ENCODE results near the gene USB1. TPM values are rescaled to one million over a fixed set of nuclear protein-coding genes. Genes with fewer than 3 reads are reported as not detected.

USB1 gene
- total RNA-seq, 3 donors from 2014 or later: 14.5 to 37.0 (median 26.4) TPM

DNA sequence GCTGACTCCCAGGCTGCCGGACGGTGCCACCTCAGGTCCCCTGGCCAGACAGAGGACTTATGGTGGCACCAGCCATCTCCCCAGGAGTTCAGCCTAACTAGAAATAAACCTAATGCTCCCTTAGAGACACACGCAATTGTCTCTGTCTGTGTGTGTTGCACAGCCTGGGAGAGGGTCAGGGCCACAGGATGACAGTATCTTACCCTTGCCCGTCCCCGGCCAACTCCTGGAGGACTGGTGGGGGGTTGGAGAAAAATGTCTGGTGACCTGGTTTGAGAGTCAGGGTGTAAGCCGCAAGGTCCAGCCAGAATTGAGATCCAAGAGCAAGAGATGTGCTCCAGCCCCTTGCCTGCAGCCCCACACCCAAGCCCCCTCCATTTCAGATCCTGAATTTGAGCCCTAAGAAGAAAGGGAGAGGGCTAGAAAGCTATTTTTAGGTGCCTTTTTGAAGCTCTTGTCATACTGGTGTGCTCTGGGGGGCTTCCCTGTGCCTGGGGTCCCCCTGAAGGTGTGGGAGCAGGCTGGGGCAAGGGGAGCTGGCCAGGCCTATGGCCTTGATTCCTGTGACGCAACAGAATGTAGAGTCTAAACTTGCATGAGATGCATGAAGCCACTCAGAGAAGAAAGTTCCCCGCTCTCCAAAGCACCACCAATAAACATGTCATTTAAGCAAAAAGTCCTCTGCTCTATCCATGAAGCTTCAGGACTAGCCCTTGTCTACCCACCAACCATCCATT, 13.6 kb upstream of the USB1 start:
- Histone ChIP-seq H3K9me3 (no peaks in the 10 kb centered on the region), H3K27ac (peak overlapping the region in 1 of 2 donors; percentile 69), H3K4me1 (peaks cover 0 to 4% of the 10 kb centered on the region in 2 donors), H3K27me3 (no peaks in the 10 kb centered on the region), H3K36me3 (no peaks in the 10 kb centered on the region), H3K4me3 (no peak overlapping the region)
- TF ChIP-seq POLR2A (IDR thresholded peaks at IDR 0.05): no peak
- TF ChIP-seq, protein P1, sequence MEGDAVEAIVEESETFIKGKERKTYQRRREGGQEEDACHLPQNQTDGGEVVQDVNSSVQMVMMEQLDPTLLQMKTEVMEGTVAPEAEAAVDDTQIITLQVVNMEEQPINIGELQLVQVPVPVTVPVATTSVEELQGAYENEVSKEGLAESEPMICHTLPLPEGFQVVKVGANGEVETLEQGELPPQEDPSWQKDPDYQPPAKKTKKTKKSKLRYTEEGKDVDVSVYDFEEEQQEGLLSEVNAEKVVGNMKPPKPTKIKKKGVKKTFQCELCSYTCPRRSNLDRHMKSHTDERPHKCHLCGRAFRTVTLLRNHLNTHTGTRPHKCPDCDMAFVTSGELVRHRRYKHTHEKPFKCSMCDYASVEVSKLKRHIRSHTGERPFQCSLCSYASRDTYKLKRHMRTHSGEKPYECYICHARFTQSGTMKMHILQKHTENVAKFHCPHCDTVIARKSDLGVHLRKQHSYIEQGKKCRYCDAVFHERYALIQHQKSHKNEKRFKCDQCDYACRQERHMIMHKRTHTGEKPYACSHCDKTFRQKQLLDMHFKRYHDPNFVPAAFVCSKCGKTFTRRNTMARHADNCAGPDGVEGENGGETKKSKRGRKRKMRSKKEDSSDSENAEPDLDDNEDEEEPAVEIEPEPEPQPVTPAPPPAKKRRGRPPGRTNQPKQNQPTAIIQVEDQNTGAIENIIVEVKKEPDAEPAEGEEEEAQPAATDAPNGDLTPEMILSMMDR (IDR thresholded peaks at IDR 0.05): no peak
- TF ChIP-seq POLR2AphosphoS5 (IDR thresholded peaks at IDR 0.05): no peak
- intact Hi-C loops (cut with DNase I; ENCODE audit: low total_unique reads): no loop called here
- no peak for DNase-seq (ENCODE audit: low spot score in 2 of 2)

DNA sequence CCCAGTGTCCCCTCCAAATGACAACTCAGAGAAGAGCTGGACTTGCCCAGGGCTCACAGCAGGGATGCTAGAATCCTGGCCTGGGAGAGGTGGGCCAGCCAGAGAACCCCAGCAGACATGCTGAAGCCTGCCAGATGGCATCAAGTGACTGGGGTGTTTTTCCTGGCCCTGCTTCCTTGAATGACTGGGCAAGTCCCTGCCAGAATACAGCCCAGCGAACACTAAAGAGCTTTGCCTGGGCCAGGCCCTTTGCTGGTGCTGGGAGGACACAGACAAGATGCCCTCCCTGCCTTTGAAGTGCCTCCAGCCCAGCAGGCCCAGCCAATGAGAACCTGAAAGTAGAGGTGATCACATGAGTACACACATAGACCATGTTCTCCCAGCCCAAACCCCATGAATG, 12.3 kb upstream of the USB1 start:
- Histone ChIP-seq H3K4me1 (peaks cover 0 to 10% of the 10 kb centered on the region in 2 donors), H3K4me3 (no peak overlapping the region), H3K9me3 (no peaks in the 10 kb centered on the region), H3K36me3 (no peaks in the 10 kb centered on the region), H3K27me3 (no peaks in the 10 kb centered on the region), H3K27ac (peak overlapping the region; percentile 68 to 69)
- DNase-seq (ENCODE audit: low spot score in 2 of 2): peak in 1 of 2 donors; percentile 86
- TF ChIP-seq POLR2A (IDR thresholded peaks at IDR 0.05): no peak
- TF ChIP-seq, protein P1 (IDR thresholded peaks at IDR 0.05): no peak
- no peak for TF ChIP-seq POLR2AphosphoS5 (IDR thresholded peaks at IDR 0.05)
- intact Hi-C loops (cut with DNase I; ENCODE audit: low total_unique reads): no loop called here

DNA sequence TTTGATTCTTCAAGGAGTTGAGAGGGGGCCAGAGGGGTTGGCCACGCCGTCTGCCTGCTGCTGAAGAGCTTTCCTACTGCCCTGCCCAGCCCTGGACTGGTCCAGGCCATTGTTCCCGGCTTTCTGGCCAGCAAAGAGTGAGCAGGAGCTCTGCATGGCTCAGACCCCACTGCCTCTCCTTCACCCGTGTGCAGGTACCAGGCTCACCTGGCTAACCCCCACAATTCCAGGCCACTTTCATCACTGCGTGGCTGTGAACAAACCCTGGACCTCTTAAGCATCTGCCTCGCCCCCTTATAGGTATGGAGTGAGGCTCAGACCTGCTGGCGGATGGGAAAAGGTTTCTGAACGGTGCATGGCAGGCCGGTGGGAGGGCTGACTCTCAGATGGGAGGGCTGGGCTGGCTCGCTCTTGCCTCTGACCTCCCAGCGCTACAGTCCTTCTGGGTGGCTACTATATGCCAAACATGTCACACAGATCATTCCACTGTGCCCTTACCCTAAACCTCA, 9.6 kb upstream of the USB1 start:
- intact Hi-C loops (cut with DNase I; ENCODE audit: low total_unique reads): no loop called here
- H3K27ac ChIP-seq: no peak overlapping the region
- no peak for DNase-seq (ENCODE audit: low spot score in 2 of 2)

DNA sequence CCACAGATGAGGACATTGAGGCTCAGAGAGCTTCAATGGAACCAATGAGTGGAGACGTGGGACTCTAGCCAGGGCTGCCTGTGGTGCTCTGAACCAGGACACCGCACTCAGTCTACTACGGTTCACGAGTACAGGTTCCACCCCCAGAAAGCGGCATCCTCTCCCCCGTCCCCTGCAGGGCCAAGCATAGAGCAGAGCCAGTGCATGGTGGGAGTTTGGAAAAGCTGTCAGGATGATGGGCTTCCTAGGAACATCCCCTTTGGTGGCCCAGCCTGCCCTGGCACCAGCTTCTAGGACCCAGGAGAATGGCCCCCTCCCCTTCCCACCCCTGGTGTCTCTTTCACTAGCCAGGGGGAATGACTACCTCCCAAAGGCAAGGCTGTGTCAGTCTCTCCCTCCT, 9.1 kb upstream of the USB1 start:
- Histone ChIP-seq H3K9me3 (no peaks in the 10 kb centered on the region), H3K36me3 (no peaks in the 10 kb centered on the region), H3K4me1 (peaks cover 0 to 6% of the 10 kb centered on the region in 2 donors), H3K4me3 (no peak overlapping the region), H3K27ac (peak overlapping the region; percentile 75 to 78), H3K27me3 (no peaks in the 10 kb centered on the region)
- DNase-seq (ENCODE audit: low spot score in 2 of 2): no peak
- intact Hi-C loops (cut with DNase I; ENCODE audit: low total_unique reads): no loop called here
- TF ChIP-seq POLR2AphosphoS5 (IDR thresholded peaks at IDR 0.05): no peak
- TF ChIP-seq POLR2A (IDR thresholded peaks at IDR 0.05): no peak
- TF ChIP-seq, protein P1 (IDR thresholded peaks at IDR 0.05): no peak

More for the DNA sequence above, 9.6 kb upstream of the USB1 start:
- Histone ChIP-seq H3K4me1 (peaks cover 0 to 6% of the 10 kb centered on the region in 2 donors), H3K9me3 (no peaks in the 10 kb centered on the region), H3K27me3 (no peaks in the 10 kb centered on the region), H3K4me3 (no peak overlapping the region), H3K36me3 (no peaks in the 10 kb centered on the region)
- TF ChIP-seq POLR2A (IDR thresholded peaks at IDR 0.05): no peak
- TF ChIP-seq POLR2AphosphoS5 (IDR thresholded peaks at IDR 0.05): no peak
- TF ChIP-seq, protein P1 (IDR thresholded peaks at IDR 0.05): no peak

DNA sequence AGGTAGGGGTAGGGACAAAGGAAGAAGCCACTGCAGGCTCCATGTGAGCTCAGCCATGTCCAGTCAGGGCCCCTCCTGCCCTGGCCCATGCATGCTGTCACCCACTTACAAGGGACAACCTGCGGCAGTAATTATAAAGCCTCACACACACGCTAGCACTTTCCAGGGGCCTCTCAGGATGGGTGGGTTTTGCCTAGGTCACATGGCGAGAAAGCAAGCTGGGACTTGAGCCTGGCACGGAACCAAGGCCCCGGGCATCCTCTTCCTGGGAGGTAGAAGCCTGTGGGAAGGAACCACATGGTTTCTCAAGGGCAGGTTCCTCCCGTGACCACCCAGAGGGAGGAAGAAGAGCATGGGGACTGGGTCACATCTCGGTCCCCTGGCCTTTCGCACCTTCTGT, 7.8 kb upstream of the USB1 start:
- TF ChIP-seq POLR2AphosphoS5 (IDR thresholded peaks at IDR 0.05) (no peak), POLR2A (IDR thresholded peaks at IDR 0.05) (no peak)
- TF ChIP-seq, protein P1 (IDR thresholded peaks at IDR 0.05): no peak
- no peak overlapping the region for H3K4me3 ChIP-seq
- no peak for DNase-seq (ENCODE audit: low spot score in 2 of 2)
- peaks cover 5% of the 10 kb centered on the region for H3K36me3 ChIP-seq
- intact Hi-C loops (cut with DNase I; ENCODE audit: low total_unique reads): no loop called here
- no peaks in the 10 kb centered on the region for H3K27me3 ChIP-seq
- peak overlapping the region; percentile 75 to 78 for H3K27ac ChIP-seq
- no peaks in the 10 kb centered on the region for H3K9me3 ChIP-seq
- H3K4me1 ChIP-seq: peaks cover 0 to 6% of the 10 kb centered on the region in 2 donors

Measured in breast epithelium (tissue), 4 donors.